Upper lobe of right lung (tissue), 1 donor: ENCODE results near the gene FAM53A. TPM values are rescaled to one million over a fixed set of nuclear protein-coding genes. Genes with fewer than 3 reads are reported as not detected.

Experiments
- ATAC-seq: fragments of 200-7000 bp; cut with Tn5 transposase; one replicate; pipeline ENCODE4 v1.9.1; 2020; ENCODE audit warnings: mild to moderate bottlenecking, moderate library complexity
- DNase-seq: peaks from one replicate; pipeline ENCODE4 v3.0.0-alpha.2; 2020
- H3K27ac ChIP-seq: fragments of 200-600 bp; one replicate; pipeline ENCODE4 v1.8.0; 2022
- H3K27me3 ChIP-seq: fragments of 200-600 bp; one replicate; pipeline ENCODE4 v1.8.0; 2022; ENCODE audit warnings: mild to moderate bottlenecking
- H3K36me3 ChIP-seq: fragments of 200-600 bp; one replicate; pipeline ENCODE4 v1.8.0; 2022
- H3K4me1 ChIP-seq: fragments of 200-600 bp; one replicate; pipeline ENCODE4 v1.8.0; 2022
- H3K4me3 ChIP-seq: fragments of 200-600 bp; one replicate; pipeline ENCODE4 v1.8.0; 2022; ENCODE audit warnings: mild to moderate bottlenecking
- H3K9me3 ChIP-seq: fragments of 200-600 bp; one replicate; pipeline ENCODE4 v1.8.0; 2022
- CTCF ChIP-seq: fragments of 200-600 bp; IDR thresholded peaks from one replicate; pipeline ENCODE4 v1.8.0; 2022; ENCODE audit warnings: antibody characterized with exemption
- intact Hi-C: fragments of 100-400 bp; cut with DNase I; formaldehyde crosslinking; loops from one replicate; pipeline ENCODE4 v1.11.0; 2022
- total RNA-seq: library from RNA; stranded (reverse); fragmentation: NEBNext Ultra II Directional; extraction: Animal tissue kit (Norgen Biotek cat#: 25700); gene quantifications from one replicate; pipeline ENCODE4 v1.2.1, GENCODE V29; 2021
- donor health status: DM: no; HTN: yes; CAD: no; lungs with severe emphysema.

FAM53A gene
- total RNA-seq, 1 donor from 2014 or later, result 2.8 TPM

- ATAC-seq, result no peak
Observed at GRCh38 chr4:1626151-1626550, 58.0 kb downstream of the FAM53A start.

GRCh38 chr4:1625600-1626138 lies 58.4 kb downstream of the FAM53A start:
- Histone ChIP-seq H3K9me3 (no peaks in the 10 kb centered on the region), H3K27me3 (no peaks in the 10 kb centered on the region), H3K27ac (no peak overlapping the region), H3K4me1 (no peaks in the 10 kb centered on the region), H3K4me3 (no peak overlapping the region), H3K36me3 (no peaks in the 10 kb centered on the region)
- no peak for ATAC-seq
- TF ChIP-seq CTCF, result no peak
- no peak for DNase-seq
- intact Hi-C loops, result loop anchor here (5.0 kb wide), 1 partner anchor 268 kb away; no protein-coding TSS in a partner anchor

More at GRCh38 chr4:1626151-1626550, 58.0 kb downstream of the FAM53A start:
- TF ChIP-seq CTCF, result no peak
- Histone ChIP-seq H3K9me3 (no peaks in the 10 kb centered on the region), H3K36me3 (no peaks in the 10 kb centered on the region), H3K4me1 (no peaks in the 10 kb centered on the region), H3K27me3 (no peaks in the 10 kb centered on the region), H3K27ac (no peak overlapping the region), H3K4me3 (no peak overlapping the region)
- intact Hi-C loops, result loop anchor here (5.0 kb wide), 1 partner anchor 269 kb away; no protein-coding TSS in a partner anchor
- no peak for DNase-seq

GRCh38 chr4:1624519-1624910 lies 59.6 kb downstream of the FAM53A start:
- Histone ChIP-seq H3K27ac (no peak overlapping the region), H3K36me3 (no peaks in the 10 kb centered on the region), H3K27me3 (no peaks in the 10 kb centered on the region), H3K9me3 (no peaks in the 10 kb centered on the region), H3K4me1 (no peaks in the 10 kb centered on the region), H3K4me3 (no peak overlapping the region)
- TF ChIP-seq CTCF, result no peak
- ATAC-seq (no peak), DNase-seq (no peak)
- intact Hi-C loops, result no loop called here

GRCh38 chr4:1623821-1624518 lies 60.1 kb downstream of the FAM53A start:
- ATAC-seq, result no peak
- no peak for TF ChIP-seq CTCF
- Histone ChIP-seq H3K4me1 (no peaks in the 10 kb centered on the region), H3K9me3 (no peaks in the 10 kb centered on the region), H3K27ac (no peak overlapping the region), H3K27me3 (no peaks in the 10 kb centered on the region), H3K36me3 (no peaks in the 10 kb centered on the region), H3K4me3 (no peak overlapping the region)
- no peak for DNase-seq
- intact Hi-C loops, result no loop called here

- Histone ChIP-seq H3K4me3 (no peak overlapping the region), H3K27me3 (no peaks in the 10 kb centered on the region), H3K4me1 (no peaks in the 10 kb centered on the region), H3K36me3 (no peaks in the 10 kb centered on the region), H3K27ac (no peak overlapping the region), H3K9me3 (no peaks in the 10 kb centered on the region)
- ATAC-seq (no peak), DNase-seq (no peak)
- no peak for TF ChIP-seq CTCF
- intact Hi-C loops, result no loop called here
Observed at GRCh38 chr4:1623400-1623799, 60.7 kb downstream of the FAM53A start.
